Measurements from ENCODE around the gene ANGEL2.
"Not testable (repeated sequence)": the region's sequence is repeated elsewhere in the genome, so short reads cannot be mapped to it uniquely, and the experiment has no call there.

DNA sequence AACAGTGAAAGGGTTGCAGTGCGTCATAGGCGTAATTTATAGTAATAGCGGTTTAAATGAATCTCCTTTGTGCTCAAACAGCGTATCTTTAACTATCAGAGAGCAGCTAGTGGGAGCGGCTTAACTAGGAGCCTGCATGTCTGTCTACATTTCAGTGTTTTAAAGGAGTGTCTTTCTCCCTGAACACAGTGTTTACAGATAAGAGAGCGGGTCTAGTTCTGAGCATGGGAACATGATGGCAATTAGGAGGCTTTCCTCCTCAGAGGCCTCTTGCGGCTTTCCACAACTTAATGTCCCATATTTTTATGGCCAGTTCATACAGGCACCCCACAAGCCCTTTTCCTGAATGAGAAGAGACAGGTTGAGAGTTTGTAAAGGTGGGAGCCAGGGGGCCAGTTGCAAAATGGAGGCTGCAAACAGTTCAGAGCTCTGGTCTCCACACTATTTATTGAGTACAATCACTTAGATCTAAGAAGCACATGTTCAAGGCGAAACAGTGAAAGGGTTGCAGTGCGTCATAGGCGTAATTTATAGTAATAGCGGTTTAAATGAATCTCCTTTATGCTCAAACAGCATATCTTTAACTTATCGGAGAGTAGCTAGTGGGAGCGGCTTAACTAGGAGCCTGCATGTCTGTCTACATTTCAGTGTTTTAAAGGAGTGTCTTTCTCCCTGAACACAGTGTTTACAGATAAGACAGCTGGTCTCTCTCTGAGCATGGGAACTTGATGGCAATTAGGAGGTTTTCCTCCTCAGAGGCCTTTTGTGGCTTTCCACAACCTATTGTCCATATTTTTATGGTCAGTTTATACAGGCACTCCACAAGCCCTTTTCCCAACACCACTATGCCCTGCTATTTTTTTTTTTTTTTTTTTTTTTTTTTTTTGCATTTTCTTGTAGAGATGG is 29.9 kb upstream of the ANGEL2 start:
- TF ChIP-seq, protein P1, sequence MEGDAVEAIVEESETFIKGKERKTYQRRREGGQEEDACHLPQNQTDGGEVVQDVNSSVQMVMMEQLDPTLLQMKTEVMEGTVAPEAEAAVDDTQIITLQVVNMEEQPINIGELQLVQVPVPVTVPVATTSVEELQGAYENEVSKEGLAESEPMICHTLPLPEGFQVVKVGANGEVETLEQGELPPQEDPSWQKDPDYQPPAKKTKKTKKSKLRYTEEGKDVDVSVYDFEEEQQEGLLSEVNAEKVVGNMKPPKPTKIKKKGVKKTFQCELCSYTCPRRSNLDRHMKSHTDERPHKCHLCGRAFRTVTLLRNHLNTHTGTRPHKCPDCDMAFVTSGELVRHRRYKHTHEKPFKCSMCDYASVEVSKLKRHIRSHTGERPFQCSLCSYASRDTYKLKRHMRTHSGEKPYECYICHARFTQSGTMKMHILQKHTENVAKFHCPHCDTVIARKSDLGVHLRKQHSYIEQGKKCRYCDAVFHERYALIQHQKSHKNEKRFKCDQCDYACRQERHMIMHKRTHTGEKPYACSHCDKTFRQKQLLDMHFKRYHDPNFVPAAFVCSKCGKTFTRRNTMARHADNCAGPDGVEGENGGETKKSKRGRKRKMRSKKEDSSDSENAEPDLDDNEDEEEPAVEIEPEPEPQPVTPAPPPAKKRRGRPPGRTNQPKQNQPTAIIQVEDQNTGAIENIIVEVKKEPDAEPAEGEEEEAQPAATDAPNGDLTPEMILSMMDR (IDR thresholded peaks at IDR 0.05), result not testable (repeated sequence)
- TF ChIP-seq POLR2A (IDR thresholded peaks at IDR 0.05), result not testable (repeated sequence)

Measured in adrenal gland (tissue), 5 donors.